Esophagus muscularis mucosa (tissue), 4 donors: Measurements from ENCODE around the gene BSND. TPM values are rescaled to one million over a fixed set of nuclear protein-coding genes. Genes with fewer than 3 reads are reported as not detected.

Experiments
- DNase-seq: peaks from one replicate; pipeline ENCODE4 v3.0.0-alpha.2; 2017; ENCODE audit errors: extremely low spot score
- H3K27ac ChIP-seq, 4 donors: fragments of 200-600 bp; sonication (generic); replicated peaks in 1 of 4; 1 replicate in 3 of 4; 2 replicates in 1 of 4; pipeline ENCODE4 v1.5.1; 2016 to 2019; ENCODE audit warnings: mild to moderate bottlenecking in 1 of 4
- H3K27me3 ChIP-seq, 4 donors: fragments of 200-600 bp; sonication (generic); one replicate each; pipeline versions ENCODE4 v1.5.1 to v1.6.0; 2016 to 2019
- H3K36me3 ChIP-seq, 4 donors: fragments of 200-600 bp; sonication (generic); one replicate each; pipeline ENCODE4 v1.5.1; 2016 to 2019
- H3K4me1 ChIP-seq, 4 donors: fragments of 200-600 bp; sonication (generic); one replicate each; pipeline ENCODE4 v1.5.1; 2016 to 2019
- H3K4me3 ChIP-seq, 4 donors: fragments of 200-600 bp; sonication (generic); 1 replicate in 2 of 4; 2 replicates in 2 of 4; pipeline ENCODE4 v1.5.1; 2016 to 2019; ENCODE audit warnings: mild to moderate bottlenecking in 4 of 4, moderate library complexity in 1 of 4
- H3K9me3 ChIP-seq, 4 donors: fragments of 200-600 bp; sonication (generic); 1 replicate in 3 of 4; 2 replicates in 1 of 4; pipeline ENCODE4 v1.5.1; 2016 to 2019
- EP300 ChIP-seq: sonication (generic); formaldehyde crosslinking; IDR thresholded peaks from one replicate; pipeline ENCODE4 v1.6.1; 2017; ENCODE audit warnings: antibody characterized with exemption
- POLR2A ChIP-seq: fragments of 450-650 bp; IDR thresholded peaks from one replicate; pipeline ENCODE4 v1.6.1; 2017; ENCODE audit warnings: antibody characterized with exemption, moderate library complexity, mild to moderate bottlenecking, low read depth
- POLR2AphosphoS5 ChIP-seq, 2 donors: sonication (generic); formaldehyde crosslinking; IDR thresholded peaks; one replicate each; pipeline ENCODE4 v1.6.1; 2017; ENCODE audit warnings: antibody characterized with exemption in 2 of 2
- WGBS: methylation state at CpG from one replicate; pipeline ENCODE4 v1.1.5; 2018; 5-methylcytosine and 5-hydroxymethylcytosine counted together
- intact Hi-C: fragments of 100-400 bp; cut with DNase I; formaldehyde crosslinking; loops from one replicate; pipeline ENCODE4 v1.15.1; 2023
- total RNA-seq, 4 donors: library from RNA; depleted of rRNA; stranded (reverse); fragments of >200 nt; gene quantifications; one replicate each; pipeline versions ENCODE4 v1.1.0 to v1.2.1, GENCODE V29; 2016
- TF ChIP-seq, protein P1 (sequence below), 3 experiments: fragments of 200-600 bp in 2 of 3; fragments of 450-650 bp in 1 of 3; sonication (generic) in 2 of 3; IDR thresholded peaks; one replicate each; pipeline ENCODE4 v1.5.1; 2017 to 2019; ENCODE audit warnings: antibody characterized with exemption in 3 of 3, mild to moderate bottlenecking in 2 of 3, moderate library complexity in 1 of 3

BSND gene
- total RNA-seq, 4 donors from 2014 or later = not detected

DNA sequence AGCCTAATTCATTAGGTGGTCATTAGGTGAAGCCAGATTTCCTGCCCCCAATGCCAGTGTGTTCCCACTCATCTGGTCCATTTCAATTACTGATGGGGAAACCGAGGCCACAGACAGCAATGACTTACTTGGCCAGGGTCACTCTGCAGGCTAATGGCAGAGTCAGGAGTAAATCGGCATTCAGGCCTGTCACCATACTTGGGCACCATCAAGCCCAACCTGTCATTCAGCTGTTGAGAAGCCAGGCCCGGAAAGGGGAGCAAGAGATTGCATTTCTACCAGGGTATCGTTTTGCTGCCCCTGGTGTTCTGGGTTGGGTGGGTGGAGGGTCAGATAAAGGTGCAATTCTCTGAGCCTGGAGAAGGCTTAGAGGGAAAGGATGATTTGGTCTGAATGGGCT is 26.3 kb upstream of the BSND start:
- no peaks in the 10 kb centered on the region for H3K9me3 ChIP-seq
- H3K27me3 ChIP-seq = peaks cover 0 to 12% (median 0%) of the 10 kb centered on the region in 4 donors
- 91% methylated on average over 3 of the region's 4 CpGs for WGBS
- H3K4me3 ChIP-seq = no peak overlapping the region
- TF ChIP-seq, protein P1, sequence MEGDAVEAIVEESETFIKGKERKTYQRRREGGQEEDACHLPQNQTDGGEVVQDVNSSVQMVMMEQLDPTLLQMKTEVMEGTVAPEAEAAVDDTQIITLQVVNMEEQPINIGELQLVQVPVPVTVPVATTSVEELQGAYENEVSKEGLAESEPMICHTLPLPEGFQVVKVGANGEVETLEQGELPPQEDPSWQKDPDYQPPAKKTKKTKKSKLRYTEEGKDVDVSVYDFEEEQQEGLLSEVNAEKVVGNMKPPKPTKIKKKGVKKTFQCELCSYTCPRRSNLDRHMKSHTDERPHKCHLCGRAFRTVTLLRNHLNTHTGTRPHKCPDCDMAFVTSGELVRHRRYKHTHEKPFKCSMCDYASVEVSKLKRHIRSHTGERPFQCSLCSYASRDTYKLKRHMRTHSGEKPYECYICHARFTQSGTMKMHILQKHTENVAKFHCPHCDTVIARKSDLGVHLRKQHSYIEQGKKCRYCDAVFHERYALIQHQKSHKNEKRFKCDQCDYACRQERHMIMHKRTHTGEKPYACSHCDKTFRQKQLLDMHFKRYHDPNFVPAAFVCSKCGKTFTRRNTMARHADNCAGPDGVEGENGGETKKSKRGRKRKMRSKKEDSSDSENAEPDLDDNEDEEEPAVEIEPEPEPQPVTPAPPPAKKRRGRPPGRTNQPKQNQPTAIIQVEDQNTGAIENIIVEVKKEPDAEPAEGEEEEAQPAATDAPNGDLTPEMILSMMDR (IDR thresholded peaks at IDR 0.05) = no peak
- TF ChIP-seq POLR2AphosphoS5 (IDR thresholded peaks at IDR 0.05) (no peak), POLR2A (no peak), EP300 (no peak)
- peak overlapping the region in 2 of 4 donors; percentile 53 to 75 for H3K27ac ChIP-seq
- no peak for DNase-seq
- intact Hi-C loops = no loop called here
- H3K36me3 ChIP-seq = no peaks in the 10 kb centered on the region
- H3K4me1 ChIP-seq = peaks cover 0 to 11% (median 9%) of the 10 kb centered on the region in 4 donors

- TF ChIP-seq POLR2AphosphoS5 (IDR thresholded peaks at IDR 0.05) (peak; percentile 18 to 43), POLR2A (no peak), EP300 (no peak)
- TF ChIP-seq, protein P1 (IDR thresholded peaks at IDR 0.05) = peak in 1 of 3 experiments; percentile 40
- H3K27ac ChIP-seq = peak overlapping the region; percentile 53 to 75 (median 56)
- DNase-seq = no peak
- no peaks in the 10 kb centered on the region for H3K9me3 ChIP-seq
- WGBS = 36% methylated on average over 5 of the region's 5 CpGs
- peaks cover 0 to 13% (median 0%) of the 10 kb centered on the region in 4 donors for H3K27me3 ChIP-seq
- intact Hi-C loops = no loop called here
- H3K36me3 ChIP-seq = no peaks in the 10 kb centered on the region
- H3K4me3 ChIP-seq = no peak overlapping the region
- H3K4me1 ChIP-seq = peaks cover 0 to 11% (median 9%) of the 10 kb centered on the region in 4 donors
Measured at GRCh38 chr1:54973205-54973921, 25.4 kb upstream of the BSND start.

GRCh38 chr1:54975356-54976108 is 23.2 kb upstream of the BSND start:
- Histone ChIP-seq H3K4me1 (peaks cover 0 to 18% (median 16%) of the 10 kb centered on the region in 4 donors), H3K9me3 (no peaks in the 10 kb centered on the region), H3K4me3 (no peak overlapping the region), H3K36me3 (no peaks in the 10 kb centered on the region), H3K27me3 (peaks cover 0 to 34% (median 4%) of the 10 kb centered on the region in 4 donors), H3K27ac (no peak overlapping the region)
- DNase-seq = no peak
- no peak for TF ChIP-seq POLR2A
- TF ChIP-seq EP300 = no peak
- TF ChIP-seq, protein P1 (IDR thresholded peaks at IDR 0.05) = no peak
- TF ChIP-seq POLR2AphosphoS5 (IDR thresholded peaks at IDR 0.05) = no peak
- WGBS = 90% methylated on average over 4 of the region's 4 CpGs
- intact Hi-C loops = no loop called here

DNA sequence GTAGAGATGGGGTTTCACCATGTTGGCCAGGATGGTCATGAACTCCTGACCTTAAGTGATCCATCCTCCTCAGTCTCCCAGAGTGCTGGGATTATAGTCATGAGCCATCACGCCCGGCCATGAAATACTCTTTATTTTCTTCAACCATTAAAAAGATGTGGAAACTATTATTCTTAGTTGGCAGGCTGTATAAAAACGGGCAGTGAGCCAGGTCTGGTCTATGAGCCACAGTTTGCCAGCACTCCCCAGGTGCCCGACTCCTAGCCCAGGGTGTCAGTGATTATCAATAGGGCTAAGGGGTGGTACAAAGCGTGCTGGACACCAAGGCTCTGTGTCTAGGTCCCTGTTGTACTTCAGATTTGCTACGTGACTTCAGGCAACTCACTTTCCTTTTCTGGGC is 22.0 kb upstream of the BSND start:
- no peaks in the 10 kb centered on the region for H3K9me3 ChIP-seq
- DNase-seq = no peak
- TF ChIP-seq POLR2AphosphoS5 (IDR thresholded peaks at IDR 0.05) (no peak), POLR2A (no peak), EP300 (no peak)
- peaks cover 0 to 25% (median 23%) of the 10 kb centered on the region in 4 donors for H3K4me1 ChIP-seq
- no peaks in the 10 kb centered on the region for H3K36me3 ChIP-seq
- no peak overlapping the region for H3K4me3 ChIP-seq
- H3K27ac ChIP-seq = no peak overlapping the region
- intact Hi-C loops = no loop called here
- H3K27me3 ChIP-seq = peaks cover 0 to 45% (median 8%) of the 10 kb centered on the region in 4 donors
- 73% methylated on average over 6 of the region's 6 CpGs for WGBS

GRCh38 chr1:54977533-54978297 is 21.0 kb upstream of the BSND start:
- peaks cover 0 to 54% (median 8%) of the 10 kb centered on the region in 4 donors for H3K27me3 ChIP-seq
- TF ChIP-seq, protein P1 (IDR thresholded peaks at IDR 0.05) = no peak
- TF ChIP-seq POLR2AphosphoS5 (IDR thresholded peaks at IDR 0.05) = no peak
- no peak for TF ChIP-seq EP300
- TF ChIP-seq POLR2A = no peak
- H3K9me3 ChIP-seq = no peaks in the 10 kb centered on the region
- no peaks in the 10 kb centered on the region for H3K36me3 ChIP-seq
- H3K4me3 ChIP-seq = no peak overlapping the region
- intact Hi-C loops = no loop called here
- DNase-seq = no peak
- peaks cover 0 to 24% (median 23%) of the 10 kb centered on the region in 4 donors for H3K4me1 ChIP-seq
- WGBS = 97% methylated on average over 5 of the region's 5 CpGs
- no peak overlapping the region for H3K27ac ChIP-seq
